NCI-H2081 treated with DMSO at 0.1 percent for 48 hours (cell line): ENCODE results near the gene BRICD5.
"Not testable (repeated sequence)": the region's sequence is repeated elsewhere in the genome, so short reads cannot be mapped to it uniquely, and the experiment has no call there.

ENCODE experiments used
- DNase-seq: peaks from one replicate; lab custom pipeline; 2025; lab: John Stamatoyannopoulos, UW

The BRICD5 gene

GRCh38 chr16:2223221-2223941 is 12.7 kb upstream of the BRICD5 start, which contains the start of gene E4F1:
Gene E4F1 (plus strand): TSS chr16:2223591. CDS start chr16:2223614, 23 bp downstream.
- DNase-seq: peak; percentile 81

GRCh38 chr16:2216330-2216729 is 5.7 kb upstream of the BRICD5 start:
- DNase-seq: no peak

GRCh38 chr16:2214719-2214968 is 4.0 kb upstream of the BRICD5 start, which contains the start of gene PGP:
Gene PGP (minus strand): TSS chr16:2214840. CDS start chr16:2214777, 63 bp downstream.
- DNase-seq: no peak

DNA sequence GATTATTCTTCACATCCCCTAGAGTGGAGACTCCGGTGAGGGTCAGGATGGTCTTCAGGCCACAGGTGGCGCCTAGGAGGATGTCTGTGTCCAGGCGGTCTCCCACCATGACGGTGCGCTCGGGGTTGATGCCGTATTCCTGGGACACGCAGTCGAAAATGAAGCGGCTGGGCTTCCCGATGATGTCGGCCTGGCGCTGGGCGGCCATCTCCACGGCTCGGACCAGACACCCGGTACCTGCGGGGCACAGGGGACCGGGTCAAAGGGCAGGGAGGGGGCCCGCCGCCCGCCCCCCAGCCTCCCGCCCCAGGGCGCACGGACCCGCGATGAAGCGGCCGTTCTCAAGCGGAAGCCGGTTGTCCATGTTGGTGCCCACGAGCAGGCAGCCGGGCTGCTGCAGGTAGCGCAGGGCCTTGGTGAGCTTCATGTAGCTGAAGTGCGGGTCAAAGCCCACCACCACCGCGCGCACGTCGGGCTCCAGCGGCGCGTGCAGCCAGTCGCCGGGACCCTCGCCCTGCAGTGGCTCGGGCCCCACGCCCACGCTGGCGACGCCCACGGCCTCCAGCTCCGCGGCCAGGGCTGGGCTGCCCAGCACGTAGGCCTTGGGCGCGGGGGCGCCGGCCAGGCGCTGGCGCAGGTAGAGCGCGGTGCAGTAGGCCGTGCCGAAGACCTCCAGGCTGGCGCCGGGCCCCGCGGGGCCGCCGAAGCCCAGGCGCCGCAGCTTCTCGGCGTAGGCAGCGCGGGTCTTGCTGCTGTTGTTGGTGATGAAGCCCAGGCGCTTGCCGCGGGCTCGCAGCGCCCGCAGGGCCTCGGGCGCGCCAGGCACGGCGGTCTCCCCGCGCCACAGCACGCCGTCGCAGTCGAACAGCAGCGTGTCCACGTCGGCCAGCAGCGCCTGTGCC is 3.4 kb upstream of the BRICD5 start:
- DNase-seq: no peak

GRCh38 chr16:2212362-2213324 is 2.0 kb upstream of the BRICD5 start:
- no peak for DNase-seq

GRCh38 chr16:2211923-2212347 is 1.3 kb upstream of the BRICD5 start:
- no peak for DNase-seq

GRCh38 chr16:2210009-2210332 is 692 bp downstream of the BRICD5 start:
- DNase-seq: no peak

DNA sequence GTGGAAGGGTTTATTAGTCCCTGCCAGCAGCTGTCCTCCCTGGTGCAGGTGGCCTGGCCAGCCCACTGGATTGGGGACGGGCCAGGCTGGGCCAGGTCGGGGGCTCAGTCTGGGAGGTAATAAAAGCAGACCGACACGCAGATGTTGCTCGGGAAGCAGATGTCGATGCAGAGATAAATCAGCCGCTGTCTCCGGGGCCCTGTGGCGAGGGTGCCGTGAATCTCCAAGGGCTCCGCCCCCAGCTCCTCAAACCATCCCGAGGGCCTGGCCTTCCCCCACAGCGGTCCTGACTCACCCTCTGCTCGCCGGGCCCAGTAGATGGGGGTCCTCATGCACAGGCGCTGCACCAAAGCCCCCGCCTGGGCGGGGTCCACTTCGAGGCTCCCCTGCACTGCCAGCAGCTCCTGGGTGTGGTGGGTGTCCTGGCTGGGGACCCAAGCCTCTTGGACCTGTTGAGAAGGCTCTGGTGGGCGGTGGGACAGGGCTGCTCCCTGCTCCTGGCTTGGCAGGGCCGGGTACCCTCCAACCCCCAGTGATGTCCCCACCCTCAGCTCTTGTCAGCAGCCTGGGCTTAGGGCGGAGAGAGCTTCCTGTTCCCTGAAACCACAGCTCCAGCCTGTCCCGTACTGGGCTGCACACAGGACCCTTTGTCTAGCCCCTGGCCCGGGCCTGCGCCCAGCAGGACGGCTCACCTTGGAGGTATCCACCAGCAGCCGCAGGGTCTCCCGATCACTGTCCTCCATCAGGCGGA is 1.2 kb downstream of the BRICD5 start:
- DNase-seq: no peak

- no peak for DNase-seq
Measured at GRCh38 chr16:2208772-2209171, 1.9 kb downstream of the BRICD5 start.

GRCh38 chr16:2208308-2208707 is 2.4 kb downstream of the BRICD5 start:
- no peak for DNase-seq

- DNase-seq: no peak
Measured at GRCh38 chr16:2207872-2208271, 2.8 kb downstream of the BRICD5 start.

- DNase-seq: no peak
Measured at GRCh38 chr16:2206780-2207433, 3.8 kb downstream of the BRICD5 start.

GRCh38 chr16:2206420-2206779 is 4.3 kb downstream of the BRICD5 start:
- DNase-seq: no peak

DNA sequence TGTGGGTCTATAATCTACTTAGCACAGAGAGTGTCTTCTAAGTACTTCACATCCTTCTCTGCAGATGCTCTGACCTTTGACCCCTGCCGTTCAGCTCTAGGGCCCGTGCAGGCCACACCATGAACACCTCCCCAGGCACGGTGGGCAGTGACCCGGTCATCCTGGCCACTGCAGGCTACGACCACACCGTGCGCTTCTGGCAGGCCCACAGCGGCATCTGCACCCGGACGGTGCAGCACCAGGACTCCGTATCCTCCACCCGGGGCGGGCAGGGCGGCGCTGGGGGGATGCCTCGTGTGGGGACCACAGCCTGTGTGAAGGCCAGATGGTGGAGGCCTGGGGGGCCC is 4.7 kb downstream of the BRICD5 start:
- no peak for DNase-seq

GRCh38 chr16:2205104-2205966 is 5.3 kb downstream of the BRICD5 start, which contains the start of gene MLST8:
Gene MLST8 (plus strand): TSS chr16:2205454. CDS start chr16:2206086, 632 bp downstream.
- peak; percentile 44 for DNase-seq

GRCh38 chr16:2204416-2205103 is 6.1 kb downstream of the BRICD5 start:
- DNase-seq: no peak

- DNase-seq: not testable (repeated sequence)
Measured at GRCh38 chr16:2203119-2203688, 7.5 kb downstream of the BRICD5 start.

- DNase-seq: no peak
Measured at GRCh38 chr16:2200313-2200712, 10.3 kb downstream of the BRICD5 start.

- DNase-seq: no peak
Measured at GRCh38 chr16:2199621-2200139, 11.0 kb downstream of the BRICD5 start.
